Heart left ventricle (tissue), 16 donors: ENCODE measurements around the gene SLC1A4. TPM values are rescaled to one million over a fixed set of nuclear protein-coding genes. Genes with fewer than 3 reads are reported as not detected.

Experiments used
- ATAC-seq, 4 donors: fragments of 200-7000 bp; cut with Tn5 transposase; one replicate each; pipeline ENCODE4 v1.9.1; 2020 to 2022; ENCODE audit warnings: moderate library complexity in 4 of 4, mild to moderate bottlenecking in 3 of 4, moderate number of reproducible peaks in 1 of 4
- DNase-seq, 5 donors: peaks; one replicate each; pipeline ENCODE4 v3.0.0-alpha.2; 2020
- H3K27ac ChIP-seq, 12 donors: fragments of 200-600 bp; sonication (generic) in 4 of 12; one replicate each; pipeline versions ENCODE4 v1.5.0 to v1.8.0; 2016 to 2022; ENCODE audit warnings: mild to moderate bottlenecking in 2 of 12
- H3K27me3 ChIP-seq, 9 donors: fragments of 200-600 bp; sonication (generic) in 2 of 9; one replicate each; pipeline versions ENCODE4 v1.5.1 to v1.8.0; 2016 to 2022; ENCODE audit warnings: mild to moderate bottlenecking in 3 of 9
- H3K36me3 ChIP-seq, 9 donors: fragments of 200-600 bp; sonication (generic) in 2 of 9; one replicate each; pipeline versions ENCODE4 v1.5.0 to v1.8.0; 2018 to 2022; ENCODE audit warnings: mild to moderate bottlenecking in 2 of 9
- H3K4me1 ChIP-seq, 12 donors: fragments of 200-600 bp; sonication (generic) in 4 of 12; one replicate each; pipeline versions ENCODE4 v1.5.0 to v1.8.0; 2016 to 2022; ENCODE audit warnings: mild to moderate bottlenecking in 3 of 12
- H3K4me3 ChIP-seq, 12 donors: fragments of 200-600 bp; sonication (generic) in 4 of 12; one replicate each; pipeline versions ENCODE4 v1.5.0 to v1.8.0; 2017 to 2022; ENCODE audit warnings: mild to moderate bottlenecking in 9 of 12, moderate library complexity in 4 of 12
- H3K9me3 ChIP-seq, 12 donors: fragments of 200-600 bp; sonication (generic) in 4 of 12; one replicate each; pipeline versions ENCODE4 v1.5.0 to v1.8.0; 2016 to 2022; ENCODE audit warnings: mild to moderate bottlenecking in 1 of 12
- POLR2A ChIP-seq, 2 donors: fragments of 450-650 bp; IDR thresholded peaks; one replicate each; pipeline ENCODE4 v1.6.1; 2017; ENCODE audit warnings: antibody characterized with exemption in 2 of 2, mild to moderate bottlenecking in 2 of 2, moderate library complexity in 2 of 2
- WGBS, 4 donors: extraction: QIAGEN DNeasy Blood & Tissue Kit in 2 of 4; methylation state at CpG; one replicate each; pipeline versions ENCODE4 v1.1.5 to v1.1.7; 2013 to 2018; 5-methylcytosine and 5-hydroxymethylcytosine counted together
- intact Hi-C, 10 donors: fragments of 100-400 bp; cut with DNase I; formaldehyde crosslinking; loops; one replicate each; pipeline versions ENCODE4 v1.11.1 to v1.14.2; 2022
- polyA plus RNA-seq, 2 donors: library from polyadenylated mRNA; stranded (reverse); fragments of 200-250 nt; gene quantifications; one replicate each; pipeline ENCODE4 v1.2.3, GENCODE V29; 2013
- total RNA-seq, 9 donors: library from RNA; depleted of rRNA in 2 of 9; stranded (reverse); fragments of >200 nt in 2 of 9; fragmentation: NEBNext Ultra II Directional in 3 of 9; extraction: Animal tissue kit (Norgen Biotek cat#: 25700) in 3 of 9; gene quantifications; one replicate each; pipeline versions ENCODE4 v1.1.0 to v1.2.4, GENCODE V29; 2016 to 2023
- TF ChIP-seq, protein P1 (sequence below), 12 donors: fragments of 200-600 bp; sonication (generic) in 4 of 12; IDR thresholded peaks; one replicate each; pipeline versions ENCODE4 v1.5.0 to v1.8.0; 2018 to 2022; ENCODE audit warnings: antibody characterized with exemption in 12 of 12, mild to moderate bottlenecking in 5 of 12
- donor health status: ischemic (EF 13 %, LVEDD 7.1; RV severe dilation, severe dysfunction).
- donor health status: healthy with polysubstance abuse.
- donor health status: DM: no; HTN: yes; CAD: no.
- donor health status: DM: no; HTN: no; CAD: no.
- donor health status: ischemic (EF 25% LVEDD 6.9; RV normal size, moderate dysfunction).
- donor health status: ischemic (EF 25% LVEDD 5.7; RV mildly dilated, moderate dysfunction).
- donor health status: healthy.
- donor health status: DM: yes; HTN: yes; CAD: no.
- donor health status: ischemic (EF 35%, LVEDD 5.7; RV mildly dilated, moderate dysfunction).
- donor health status: nonischemic (EF 11% LVEDD 7.7; RV severe dilation, severe dysfunction).
- donor health status: DM: yes; HTN: yes; CAD: no.
- donor health status: PGD.
- donor health status: ischemic (EF 29% LVEDD 5.4; RV normal size, mild dysfunction).
- donor health status: nonischemic (EF 23%, LVEDD 6.1; RV moderate dilation, normal function).

The SLC1A4 gene
- total and polyA plus RNA-seq, 11 donors = 3.0 to 22.4 (median 10.8) TPM

DNA sequence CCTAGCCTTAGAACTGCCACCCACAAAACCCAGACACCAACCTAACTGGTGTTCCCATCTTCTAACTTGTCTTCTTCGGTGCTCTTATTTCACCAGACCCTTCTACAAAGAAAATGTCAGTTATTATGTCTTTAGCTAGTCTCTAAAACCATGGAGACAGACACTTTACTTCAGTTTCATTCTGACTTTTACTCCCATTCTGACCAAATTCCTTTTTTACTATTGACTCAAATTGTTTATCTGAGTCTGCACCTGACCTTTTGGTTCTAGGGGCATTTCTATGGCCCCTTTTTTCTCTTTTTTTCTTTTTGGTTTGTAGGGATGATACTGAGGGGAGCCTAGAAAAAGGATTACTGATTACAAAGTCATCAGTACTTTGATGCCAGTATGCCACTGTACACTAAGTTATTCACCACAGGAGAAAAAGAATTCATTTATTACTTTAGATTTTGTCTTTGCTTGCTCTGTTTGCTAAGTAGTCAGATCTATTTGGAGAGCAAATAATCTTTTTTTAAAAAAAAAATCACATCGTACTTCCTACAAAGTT, 6.8 kb upstream of the SLC1A4 start:
- Histone ChIP-seq H3K9me3 (no peaks in the 10 kb centered on the region), H3K27ac (no peak overlapping the region), H3K4me3 (no peak overlapping the region), H3K4me1 (peaks cover 0 to 37% (median 11%) of the 10 kb centered on the region in 12 donors), H3K36me3 (no peaks in the 10 kb centered on the region), H3K27me3 (no peaks in the 10 kb centered on the region)
- DNase-seq = no peak
- intact Hi-C loops = loop anchor here in 1 of 10 donors (10.0 kb wide), 1 partner anchor 62 kb away; no protein-coding TSS in a partner anchor
- ATAC-seq = no peak
- WGBS, 4 donors = 84 to 92% (median 89%) methylated on average over 2 of the region's 2 CpGs
- TF ChIP-seq, protein P1, sequence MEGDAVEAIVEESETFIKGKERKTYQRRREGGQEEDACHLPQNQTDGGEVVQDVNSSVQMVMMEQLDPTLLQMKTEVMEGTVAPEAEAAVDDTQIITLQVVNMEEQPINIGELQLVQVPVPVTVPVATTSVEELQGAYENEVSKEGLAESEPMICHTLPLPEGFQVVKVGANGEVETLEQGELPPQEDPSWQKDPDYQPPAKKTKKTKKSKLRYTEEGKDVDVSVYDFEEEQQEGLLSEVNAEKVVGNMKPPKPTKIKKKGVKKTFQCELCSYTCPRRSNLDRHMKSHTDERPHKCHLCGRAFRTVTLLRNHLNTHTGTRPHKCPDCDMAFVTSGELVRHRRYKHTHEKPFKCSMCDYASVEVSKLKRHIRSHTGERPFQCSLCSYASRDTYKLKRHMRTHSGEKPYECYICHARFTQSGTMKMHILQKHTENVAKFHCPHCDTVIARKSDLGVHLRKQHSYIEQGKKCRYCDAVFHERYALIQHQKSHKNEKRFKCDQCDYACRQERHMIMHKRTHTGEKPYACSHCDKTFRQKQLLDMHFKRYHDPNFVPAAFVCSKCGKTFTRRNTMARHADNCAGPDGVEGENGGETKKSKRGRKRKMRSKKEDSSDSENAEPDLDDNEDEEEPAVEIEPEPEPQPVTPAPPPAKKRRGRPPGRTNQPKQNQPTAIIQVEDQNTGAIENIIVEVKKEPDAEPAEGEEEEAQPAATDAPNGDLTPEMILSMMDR (IDR thresholded peaks at IDR 0.05) = no peak
- no peak for TF ChIP-seq POLR2A (IDR thresholded peaks at IDR 0.05)

DNA sequence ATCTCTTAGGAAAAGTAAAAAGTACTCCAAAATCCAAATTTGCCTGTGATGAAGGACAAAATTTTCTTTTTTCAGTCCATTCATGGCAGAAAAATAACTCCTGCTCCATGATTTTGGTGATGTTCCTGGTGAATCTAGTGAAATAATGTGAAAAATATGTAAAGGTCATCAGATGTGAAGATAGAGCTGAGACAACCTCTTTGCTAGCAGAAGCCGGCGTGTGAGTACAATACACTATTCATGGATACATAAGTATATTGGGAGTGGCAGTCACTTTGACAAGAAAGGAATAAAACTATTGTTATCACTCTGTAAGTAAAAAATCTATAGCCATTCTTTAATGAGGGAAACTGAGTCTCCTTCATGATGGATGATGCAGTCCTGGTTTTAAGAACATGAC, 6.3 kb upstream of the SLC1A4 start:
- no peaks in the 10 kb centered on the region for H3K27me3 ChIP-seq
- no peak for ATAC-seq
- H3K36me3 ChIP-seq = no peaks in the 10 kb centered on the region
- H3K27ac ChIP-seq = no peak overlapping the region
- H3K4me1 ChIP-seq = peaks cover 0 to 38% (median 14%) of the 10 kb centered on the region in 12 donors
- 86 to 94% (median 92%) methylated on average over 2 of the region's 2 CpGs for WGBS, 4 donors
- intact Hi-C loops = loop anchor here in 1 of 10 donors (10.0 kb wide), 1 partner anchor 62 kb away; no protein-coding TSS in a partner anchor
- H3K9me3 ChIP-seq = no peaks in the 10 kb centered on the region
- no peak for TF ChIP-seq POLR2A (IDR thresholded peaks at IDR 0.05)
- TF ChIP-seq, protein P1 (IDR thresholded peaks at IDR 0.05) = no peak
- no peak for DNase-seq
- no peak overlapping the region for H3K4me3 ChIP-seq

DNA sequence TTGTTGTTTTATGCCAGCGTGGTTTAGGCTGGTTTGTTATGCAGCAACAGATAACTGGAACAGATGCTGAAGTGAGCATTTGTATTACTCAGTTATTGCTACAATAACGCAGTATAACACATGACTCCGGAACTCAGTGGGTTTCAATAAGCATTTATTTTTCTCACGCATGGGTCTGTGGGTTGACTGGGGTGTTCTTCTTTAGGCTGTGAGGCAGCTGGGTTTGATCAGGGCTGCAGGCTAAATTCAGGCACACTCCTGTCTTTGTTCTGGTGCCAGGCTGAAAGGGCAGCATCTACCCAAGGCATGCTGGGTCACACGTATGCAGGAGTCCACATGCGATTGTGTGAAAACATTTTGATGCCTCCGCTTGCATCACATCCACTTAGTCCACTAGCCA, 3.8 kb upstream of the SLC1A4 start:
- WGBS, 4 donors = 68 to 80% (median 73%) methylated on average over 7 of the region's 7 CpGs
- intact Hi-C loops = loop anchor here in 6 of 10 donors (5.0 to 10.0 kb wide), 3 partner anchors 57 to 68 kb away; no protein-coding TSS in a partner anchor

More for the DNA sequence above, 3.8 kb upstream of the SLC1A4 start:
- no peak overlapping the region for H3K4me3 ChIP-seq
- no peaks in the 10 kb centered on the region for H3K9me3 ChIP-seq
- H3K4me1 ChIP-seq = peaks cover 0 to 36% (median 16%) of the 10 kb centered on the region in 12 donors
- no peaks in the 10 kb centered on the region for H3K36me3 ChIP-seq
- DNase-seq = peak in 4 of 5 donors; percentile 24 to 76 (median 54)
- H3K27me3 ChIP-seq = no peaks in the 10 kb centered on the region
- TF ChIP-seq POLR2A (IDR thresholded peaks at IDR 0.05) = no peak
- TF ChIP-seq, protein P1 (IDR thresholded peaks at IDR 0.05) = no peak
- peak overlapping the region in 3 of 12 donors; percentile 7 to 41 (median 20) for H3K27ac ChIP-seq
- peak in 2 of 4 donors; percentile 18 to 38 for ATAC-seq
